Adrenal gland (tissue), 12 donors: Measurements from ENCODE around the gene EIF4E1B. TPM values are rescaled to one million over a fixed set of nuclear protein-coding genes. Genes with fewer than 3 reads are reported as not detected.

Experiments used
- DNase-seq, 7 donors: peaks; one replicate each; pipeline ENCODE4 v3.0.0-alpha.2; 2019 to 2020
- H3K27ac ChIP-seq, 5 donors: fragments of 200-600 bp; sonication (generic) in 4 of 5; 1 replicate in 3 of 5; 2 replicates in 2 of 5; pipeline versions ENCODE4 v1.5.1 to v1.8.0; 2016 to 2020; ENCODE audit warnings: mild to moderate bottlenecking in 1 of 5
- H3K27me3 ChIP-seq: fragments of 200-600 bp; 2 replicates; pipeline ENCODE4 v1.8.0; 2021
- H3K36me3 ChIP-seq, 2 donors: fragments of 200-600 bp; replicated peaks in 1 of 2; 1 replicate in 1 of 2; 2 replicates in 1 of 2; pipeline versions ENCODE4 v1.5.1 to v1.8.0; 2018 to 2022
- H3K4me1 ChIP-seq, 2 donors: fragments of 200-600 bp; replicated peaks in 1 of 2; 1 replicate in 1 of 2; 2 replicates in 1 of 2; pipeline versions ENCODE4 v1.5.1 to v1.8.0; 2018 to 2021
- H3K4me3 ChIP-seq, 4 donors: fragments of 200-600 bp; sonication (generic) in 3 of 4; one replicate each; pipeline ENCODE4 v1.5.1; 2016 to 2018
- H3K9me3 ChIP-seq, 3 donors: fragments of 200-600 bp; sonication (generic) in 1 of 3; replicated peaks in 1 of 3; 1 replicate in 2 of 3; 2 replicates in 1 of 3; pipeline versions ENCODE4 v1.5.1 to v1.8.0; 2016 to 2021
- CTCF ChIP-seq, 6 experiments: fragments of 450-650 bp in 4 of 6; fragments of 200-600 bp in 2 of 6; sonication (generic) in 1 of 6; IDR thresholded peaks; 1 replicate in 5 of 6; 2 replicates in 1 of 6; pipeline versions ENCODE4 v1.5.1 to v1.8.0; 2016 to 2021; ENCODE audit warnings: antibody characterized with exemption in 6 of 6, mild to moderate bottlenecking in 2 of 6, moderate library complexity in 1 of 6
- POLR2A ChIP-seq, 2 donors: fragments of 450-650 bp; IDR thresholded peaks; one replicate each; pipeline ENCODE4 v1.6.1; 2017; ENCODE audit warnings: antibody characterized with exemption in 2 of 2, mild to moderate bottlenecking in 2 of 2, moderate library complexity in 1 of 2
- WGBS, 4 donors: extraction: QIAGEN DNeasy Blood & Tissue Kit in 2 of 4; methylation state at CpG; one replicate each; pipeline versions ENCODE4 v1.1.5 to v1.1.7; 2013 to 2017; 5-methylcytosine and 5-hydroxymethylcytosine counted together
- intact Hi-C, 2 donors: fragments of 100-400 bp; cut with DNase I; formaldehyde crosslinking; loops; one replicate each; pipeline versions ENCODE4 v1.14.1 to v1.15.0; 2022 to 2023
- polyA plus RNA-seq, 3 donors: library from polyadenylated mRNA; stranded (reverse); fragments of 200-250 nt in 2 of 3; fragments of 350-450 nt in 1 of 3; fragmentation: Illumina TruSeq in 1 of 3; extraction: RNeasy Lipid Tissue Mini Kit (QIAGEN cat#74804) in 1 of 3; gene quantifications; one replicate each; pipeline ENCODE4 v1.2.3, GENCODE V29; 2013 to 2014
- total RNA-seq, 9 donors: library from RNA; depleted of rRNA in 4 of 9; stranded (reverse); fragments of >200 nt in 4 of 9; fragments of 120-200 nt in 1 of 9; fragmentation: NEBNext Ultra II Directional in 1 of 9; extraction: Animal tissue kit (Norgen Biotek cat#: 25700) in 1 of 9; gene quantifications; one replicate each; pipeline versions ENCODE4 v1.1.0 to v1.2.4, GENCODE V29; 2013 to 2023
- donor health status: healthy with polysubstance abuse.
- donor health status: Bipolar disorder and iron deficiency.
- donor health status: DM: yes; HTN: yes; CAD: no.
- donor health status: DM: no; HTN: no; CAD: no.
- donor health status: DM: no; HTN: no; CAD: no.
- donor health status: DM: yes; HTN: yes; CAD: no.

EIF4E1B gene
- total and polyA plus RNA-seq, 12 donors: 0.24 to 0.44 (median 0.28) TPM; not detected in 7

DNA sequence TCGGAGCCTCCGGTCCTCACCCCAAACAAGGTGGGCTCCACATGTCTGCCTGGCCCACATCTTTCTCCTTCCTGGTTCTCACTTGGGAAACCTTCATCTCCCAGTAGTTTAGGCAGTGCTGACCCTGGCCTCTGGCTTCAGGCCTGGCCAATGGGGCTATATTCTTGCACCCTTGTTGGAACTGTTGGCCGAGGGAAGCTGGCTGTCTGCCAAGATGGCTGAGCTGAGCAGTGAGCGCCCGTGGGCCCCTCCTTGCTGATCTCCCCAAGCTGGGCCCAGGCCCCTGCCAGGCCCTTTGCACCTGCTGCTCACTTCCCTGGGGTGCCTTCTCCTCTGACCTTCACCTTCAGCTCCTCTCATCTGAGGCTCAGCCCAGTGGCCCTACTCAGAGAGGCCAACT, 48.1 kb downstream of the EIF4E1B start:
- H3K27me3 ChIP-seq: peaks cover 19% of the 10 kb centered on the region
- intact Hi-C loops: no loop called here
- no peak for TF ChIP-seq POLR2A (IDR thresholded peaks at IDR 0.05)
- no peak for TF ChIP-seq CTCF (IDR thresholded peaks at IDR 0.05)
- WGBS, 4 donors: 76 to 88% (median 85%) methylated on average over 5 of the region's 5 CpGs
- no peak overlapping the region for H3K4me3 ChIP-seq
- H3K36me3 ChIP-seq: no peaks in the 10 kb centered on the region
- DNase-seq: no peak
- H3K9me3 ChIP-seq: no peaks in the 10 kb centered on the region
- no peak overlapping the region for H3K27ac ChIP-seq
- no peaks in the 10 kb centered on the region for H3K4me1 ChIP-seq

- H3K27me3 ChIP-seq: peaks cover 15% of the 10 kb centered on the region
- H3K9me3 ChIP-seq: no peaks in the 10 kb centered on the region
- H3K4me3 ChIP-seq: no peak overlapping the region
- TF ChIP-seq CTCF (IDR thresholded peaks at IDR 0.05) (no peak), POLR2A (IDR thresholded peaks at IDR 0.05) (no peak)
- WGBS, 4 donors: 41 to 70% (median 47%) methylated on average over 6 to 31 of the region's 31 CpGs
- DNase-seq: no peak
- intact Hi-C loops: no loop called here
- no peaks in the 10 kb centered on the region for H3K4me1 ChIP-seq
- H3K36me3 ChIP-seq: no peaks in the 10 kb centered on the region
- H3K27ac ChIP-seq: no peak overlapping the region
Observed at GRCh38 chr5:176679365-176680225, 49.1 kb downstream of the EIF4E1B start.

GRCh38 chr5:176680226-176680563, 49.7 kb downstream of the EIF4E1B start:
- Histone ChIP-seq H3K9me3 (no peaks in the 10 kb centered on the region), H3K27ac (no peak overlapping the region), H3K4me3 (no peak overlapping the region), H3K4me1 (no peaks in the 10 kb centered on the region), H3K27me3 (peaks cover 15% of the 10 kb centered on the region), H3K36me3 (no peaks in the 10 kb centered on the region)
- no peak for DNase-seq
- intact Hi-C loops: no loop called here
- TF ChIP-seq CTCF (IDR thresholded peaks at IDR 0.05) (no peak), POLR2A (IDR thresholded peaks at IDR 0.05) (no peak)
- 21 to 43% (median 32%) methylated on average over 4 to 33 of the region's 33 CpGs; no CpG with 5 or more reads in 1 of the 4 donors for WGBS, 4 donors

GRCh38 chr5:176682016-176682531, 51.6 kb downstream of the EIF4E1B start:
- WGBS, 4 donors: 62 to 77% (median 76%) methylated on average over 6 of the region's 6 CpGs
- no peak overlapping the region for H3K4me3 ChIP-seq
- TF ChIP-seq POLR2A (IDR thresholded peaks at IDR 0.05) (no peak), CTCF (IDR thresholded peaks at IDR 0.05) (no peak)
- no peaks in the 10 kb centered on the region for H3K4me1 ChIP-seq
- H3K27ac ChIP-seq: no peak overlapping the region
- no peak for DNase-seq
- H3K36me3 ChIP-seq: no peaks in the 10 kb centered on the region
- intact Hi-C loops: no loop called here
- H3K27me3 ChIP-seq: peaks cover 15% of the 10 kb centered on the region
- H3K9me3 ChIP-seq: no peaks in the 10 kb centered on the region
